Stimulated activated CD8-positive, alpha-beta memory T cell treated with anti-CD3 and anti-CD28 coated beads, Interleukin-12 subunit alpha, Interleukin-12 subunit beta, amount 100 ng/mL, for 1 hour (primary cell): ENCODE results near the gene KCTD15.

Experiments used
- DNase-seq: peaks from one replicate; pipeline ENCODE4 v3.0.0-alpha.2; 2020; ENCODE audit warnings: low read depth

Gene KCTD15

GRCh38 chr19:33771384-33772101 lies 25.1 kb upstream of the KCTD15 start:
- peak; percentile 34 for DNase-seq

GRCh38 chr19:33772102-33772857 lies 24.4 kb upstream of the KCTD15 start:
- no peak for DNase-seq

- no peak for DNase-seq
Measured at GRCh38 chr19:33772858-33773180, 23.9 kb upstream of the KCTD15 start.

GRCh38 chr19:33773704-33774624 lies 22.7 kb upstream of the KCTD15 start:
- DNase-seq = no peak

- no peak for DNase-seq
Measured at GRCh38 chr19:33774751-33775150, 21.9 kb upstream of the KCTD15 start.

- DNase-seq = no peak
Measured at GRCh38 chr19:33775731-33776487, 20.8 kb upstream of the KCTD15 start.

- no peak for DNase-seq
Measured at GRCh38 chr19:33777351-33777750, 19.3 kb upstream of the KCTD15 start.

- no peak for DNase-seq
Measured at GRCh38 chr19:33777753-33778088, 18.9 kb upstream of the KCTD15 start.

GRCh38 chr19:33778089-33778791 lies 18.4 kb upstream of the KCTD15 start:
- DNase-seq = peak; percentile 68

- DNase-seq = no peak
Measured at GRCh38 chr19:33779849-33780248, 16.8 kb upstream of the KCTD15 start.

GRCh38 chr19:33780251-33780650 lies 16.4 kb upstream of the KCTD15 start:
- no peak for DNase-seq

- DNase-seq = no peak
Measured at GRCh38 chr19:33780746-33781145, 15.9 kb upstream of the KCTD15 start.

GRCh38 chr19:33781415-33781935 lies 15.2 kb upstream of the KCTD15 start:
- no peak for DNase-seq

- no peak for DNase-seq
Measured at GRCh38 chr19:33781996-33782395, 14.7 kb upstream of the KCTD15 start.

GRCh38 chr19:33784432-33784831 lies 12.2 kb upstream of the KCTD15 start:
- DNase-seq = no peak

GRCh38 chr19:33785795-33786194 lies 10.9 kb upstream of the KCTD15 start:
- no peak for DNase-seq

- no peak for DNase-seq
Measured at GRCh38 chr19:33788676-33789075, 8.0 kb upstream of the KCTD15 start.

- DNase-seq = no peak
Measured at GRCh38 chr19:33789344-33789743, 7.3 kb upstream of the KCTD15 start.

- DNase-seq = no peak
Measured at GRCh38 chr19:33794683-33795369, 1.8 kb upstream of the KCTD15 start.

- DNase-seq = no peak
Measured at GRCh38 chr19:33795370-33796163, 1.1 kb upstream of the KCTD15 start.
